T-helper 2 cell treated with Interferon-gamma antibody and Interleukin-4, amounts not matched to agents 5 μg/mL and 100 μg/mL, for 36 hours (primary cell): ENCODE measurements around the gene HCLS1.
"Not testable (repeated sequence)": the region's sequence is repeated elsewhere in the genome, so short reads cannot be mapped to it uniquely, and the experiment has no call there.

ENCODE experiments used
- DNase-seq: peaks from one replicate; pipeline ENCODE4 v3.0.0; 2021; ENCODE audit warnings: low spot score
- H3K27ac Mint-ChIP-seq: one replicate; pipeline ENCODE4 v1.8.0; 2021; ENCODE audit warnings: mild to moderate bottlenecking, mixed read lengths
- H3K27me3 Mint-ChIP-seq: one replicate; pipeline ENCODE4 v1.8.0; 2021; ENCODE audit warnings: low read depth, mixed read lengths
- H3K36me3 Mint-ChIP-seq: one replicate; pipeline ENCODE4 v1.8.0; 2021; ENCODE audit warnings: low read depth, mixed read lengths
- H3K4me1 Mint-ChIP-seq: one replicate; pipeline ENCODE4 v1.8.0; 2021; ENCODE audit warnings: low read depth, mixed read lengths
- H3K4me3 Mint-ChIP-seq: one replicate; pipeline ENCODE4 v1.8.0; 2022; ENCODE audit warnings: mild to moderate bottlenecking, moderate library complexity, mixed read lengths
- H3K9me3 Mint-ChIP-seq: one replicate; pipeline ENCODE4 v1.8.0; 2021; ENCODE audit warnings: mixed read lengths

Gene HCLS1

DNA sequence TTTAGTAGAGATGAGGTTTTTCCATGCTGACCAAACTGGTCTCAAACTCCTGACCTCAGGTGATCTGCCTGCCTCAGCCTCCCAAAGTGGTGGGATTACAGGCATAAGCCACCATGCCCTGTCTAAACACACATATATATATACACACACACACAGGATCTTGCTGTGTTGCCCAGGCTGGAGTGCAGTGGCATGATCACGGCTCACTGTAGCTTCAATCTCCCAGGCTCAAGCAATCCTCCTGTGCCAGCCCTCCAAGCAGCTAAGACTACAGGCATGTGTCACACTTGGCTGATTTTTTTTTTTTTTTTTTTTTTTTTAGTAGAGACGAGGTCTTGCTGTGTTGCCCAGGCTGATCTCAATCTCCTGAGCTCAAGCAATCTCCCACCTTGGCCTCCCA is 60.8 kb downstream of the HCLS1 start:
- not testable (repeated sequence) for H3K9me3 Mint-ChIP-seq

DNA sequence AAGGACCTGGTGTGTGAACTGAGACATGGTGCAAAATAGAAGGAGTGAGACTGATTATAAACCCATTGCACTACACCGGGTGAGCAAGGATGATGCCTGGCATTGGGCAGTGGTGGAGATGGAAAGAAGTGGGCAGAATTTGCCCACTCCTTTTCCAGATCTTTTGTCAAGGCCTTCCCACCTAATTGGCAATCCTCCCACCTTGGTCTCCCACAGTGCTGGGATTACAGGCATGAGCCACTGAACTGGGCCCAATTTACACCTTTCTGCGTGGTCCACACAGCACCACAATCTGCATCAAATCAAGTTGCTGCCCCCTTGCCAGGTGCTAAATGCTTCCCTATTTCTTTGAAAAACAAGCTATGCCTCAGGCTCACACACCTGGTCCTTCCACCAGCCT is 62.1 kb downstream of the HCLS1 start:
- no peak for DNase-seq
- Mint-ChIP-seq H3K27me3 (peaks cover 4% of the 10 kb centered on the region), H3K9me3 (no peaks in the 10 kb centered on the region), H3K4me3 (no peak overlapping the region), H3K4me1 (no peaks in the 10 kb centered on the region), H3K27ac (no peak overlapping the region), H3K36me3 (no peaks in the 10 kb centered on the region)

More for the DNA sequence above, 60.8 kb downstream of the HCLS1 start:
- not testable (repeated sequence) for H3K4me3 Mint-ChIP-seq, H3K27ac Mint-ChIP-seq, DNase-seq, H3K27me3 Mint-ChIP-seq, H3K36me3 Mint-ChIP-seq, H3K4me1 Mint-ChIP-seq

DNA sequence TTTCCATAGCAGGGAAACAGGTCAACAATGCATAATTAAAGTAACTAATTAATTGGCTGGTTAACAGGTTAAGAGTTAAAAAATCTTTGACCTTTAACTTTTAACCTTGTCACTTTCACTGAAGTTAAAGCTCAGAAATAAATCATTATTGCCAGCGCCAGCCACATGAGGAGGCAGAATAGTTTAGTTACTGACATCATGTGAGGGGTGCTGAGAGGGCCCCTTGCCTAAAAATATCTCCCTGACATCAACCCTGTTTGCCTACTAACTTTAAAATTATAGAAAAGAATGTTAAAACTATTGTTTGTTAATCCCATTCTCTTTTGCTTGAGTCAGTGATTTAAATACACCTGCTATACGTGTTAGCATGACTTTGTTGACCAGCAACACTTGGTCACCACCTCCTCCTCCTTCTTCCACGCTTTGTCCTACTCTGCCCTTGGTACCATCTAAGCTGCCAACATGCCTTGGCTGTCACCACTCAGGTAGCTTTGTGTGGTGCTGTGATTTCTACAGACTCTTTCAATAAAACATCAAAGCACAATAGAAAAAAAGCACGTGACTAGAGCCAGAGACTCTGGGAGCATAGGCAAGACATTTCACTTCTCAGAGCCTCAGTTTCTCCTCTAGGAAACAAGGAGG is 64.8 kb downstream of the HCLS1 start:
- DNase-seq: no peak
- no peaks in the 10 kb centered on the region for H3K4me1 Mint-ChIP-seq
- no peak overlapping the region for H3K4me3 Mint-ChIP-seq
- no peaks in the 10 kb centered on the region for H3K36me3 Mint-ChIP-seq
- no peaks in the 10 kb centered on the region for H3K9me3 Mint-ChIP-seq
- peaks cover 10% of the 10 kb centered on the region for H3K27me3 Mint-ChIP-seq
- no peak overlapping the region for H3K27ac Mint-ChIP-seq

DNA sequence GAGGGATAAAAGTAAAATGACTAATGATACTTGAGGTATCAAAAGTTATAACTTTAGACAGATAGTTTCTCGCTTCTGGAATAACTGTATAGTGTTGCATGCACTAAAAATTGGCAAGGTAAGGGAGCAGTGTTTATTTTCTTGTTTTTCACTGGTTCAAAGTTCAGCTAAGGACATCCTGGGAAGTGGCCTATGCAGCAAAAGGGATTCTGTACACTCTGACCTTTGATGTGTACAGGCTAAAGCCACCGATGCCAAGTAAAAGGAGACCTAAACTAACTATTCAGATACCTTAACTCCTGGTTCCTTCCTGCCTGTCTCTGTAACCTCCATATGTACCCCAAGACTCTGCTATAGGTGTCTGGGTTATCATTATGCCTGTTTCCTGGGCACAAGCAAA is 65.9 kb downstream of the HCLS1 start:
- H3K4me1 Mint-ChIP-seq: no peaks in the 10 kb centered on the region
- H3K27me3 Mint-ChIP-seq: peaks cover 14% of the 10 kb centered on the region
- H3K27ac Mint-ChIP-seq: no peak overlapping the region

DNA sequence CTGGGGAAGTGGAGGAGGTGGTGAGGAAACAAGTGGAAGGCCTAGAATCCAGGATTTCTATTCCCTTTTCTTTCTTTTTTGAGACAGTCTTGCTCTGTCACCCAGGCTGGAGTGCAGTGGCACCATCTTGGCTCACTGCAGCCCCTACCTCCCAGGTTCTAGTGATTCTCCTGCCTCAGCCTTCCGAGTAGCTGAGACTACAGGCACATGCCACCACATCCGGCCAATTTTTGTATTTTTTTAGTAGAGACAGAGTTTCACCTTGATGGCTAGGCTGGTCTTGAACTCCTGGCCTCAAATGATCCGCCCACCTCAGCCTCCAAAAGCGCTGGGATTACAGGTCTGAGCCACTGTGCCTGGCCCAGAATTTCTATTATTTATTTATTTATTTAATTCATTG is 66.9 kb downstream of the HCLS1 start:
- DNase-seq, H3K27ac Mint-ChIP-seq, H3K36me3 Mint-ChIP-seq, H3K4me3 Mint-ChIP-seq, H3K4me1 Mint-ChIP-seq, H3K9me3 Mint-ChIP-seq: not testable (repeated sequence)
- peaks cover 17% of the 10 kb centered on the region for H3K27me3 Mint-ChIP-seq

More for the DNA sequence above, 65.9 kb downstream of the HCLS1 start:
- no peak overlapping the region for H3K4me3 Mint-ChIP-seq
- H3K36me3 Mint-ChIP-seq: no peaks in the 10 kb centered on the region
- no peaks in the 10 kb centered on the region for H3K9me3 Mint-ChIP-seq
- DNase-seq: no peak

DNA sequence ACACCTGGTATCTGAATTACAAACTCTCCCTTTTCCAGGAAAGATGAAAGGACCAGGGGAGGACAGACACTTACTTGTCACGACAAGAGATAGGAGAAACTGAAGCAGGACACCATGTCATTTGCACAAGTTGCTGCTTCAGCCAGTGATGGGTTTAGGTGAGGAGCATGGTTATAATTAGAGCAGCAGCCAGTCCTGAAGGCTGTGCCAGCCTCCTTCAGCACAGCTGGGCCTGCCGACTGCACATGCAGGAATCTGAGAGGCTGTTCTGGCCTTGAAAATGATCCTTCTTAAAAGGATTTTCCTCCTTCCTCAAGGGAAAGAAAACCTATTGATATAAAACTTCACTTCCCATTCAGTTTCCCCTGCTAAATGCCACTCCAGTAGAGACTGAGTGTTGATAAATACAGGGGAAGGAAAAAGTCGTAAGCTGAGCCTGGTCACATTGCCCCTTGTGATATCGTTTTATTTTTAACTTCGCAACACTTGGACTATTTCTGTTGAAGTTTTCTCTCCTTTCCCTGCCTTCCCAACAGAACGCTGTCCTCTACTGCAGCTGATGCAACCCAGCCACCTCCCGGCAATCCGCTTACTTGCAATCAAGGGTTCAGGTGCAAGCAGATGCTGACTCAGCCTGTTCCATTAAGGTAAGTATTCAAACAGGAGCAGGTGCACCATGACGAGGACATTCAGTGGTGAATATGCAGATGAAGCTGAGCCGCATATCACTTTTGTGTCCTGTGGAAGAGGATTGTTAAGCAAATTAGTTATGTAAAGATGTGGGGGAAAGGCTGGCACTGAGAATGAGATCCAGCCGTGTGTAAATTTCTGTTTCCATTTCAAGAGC is 67.6 kb downstream of the HCLS1 start, which contains the start of gene FBXO40:
FBXO40 (plus strand) TSS at position 524 of the 847 bp plus-strand sequence. CDS start 27,197 bp downstream, outside the sequence.
- DNase-seq: no peak
- Mint-ChIP-seq H3K27me3 (peaks cover 17% of the 10 kb centered on the region), H3K9me3 (no peaks in the 10 kb centered on the region), H3K36me3 (no peaks in the 10 kb centered on the region), H3K4me1 (no peaks in the 10 kb centered on the region), H3K27ac (no peak within 1 kb of the TSS), H3K4me3 (no peak within 1 kb of the TSS)

DNA sequence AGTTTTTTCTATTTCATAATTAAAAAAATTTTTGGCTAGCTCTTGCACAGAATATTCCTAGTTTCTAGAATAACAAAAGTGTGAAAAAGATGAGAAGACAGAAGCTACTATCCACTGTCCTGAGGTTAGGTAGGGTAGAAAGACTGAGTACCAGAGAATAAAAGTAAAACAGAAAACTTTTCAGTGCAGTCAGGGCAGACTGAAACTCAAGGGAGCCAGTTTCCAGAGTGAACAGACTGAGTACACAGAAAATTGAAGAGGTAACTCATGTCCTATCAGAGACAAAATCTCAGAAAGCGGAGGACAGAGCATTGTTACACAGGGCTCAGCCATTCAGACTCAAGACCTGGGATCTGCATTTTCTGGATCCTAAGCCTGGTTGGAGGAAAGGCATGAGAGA is 76.3 kb downstream of the HCLS1 start:
- Mint-ChIP-seq H3K4me1 (no peaks in the 10 kb centered on the region), H3K4me3 (no peak overlapping the region), H3K36me3 (no peaks in the 10 kb centered on the region), H3K27ac (no peak overlapping the region), H3K9me3 (no peaks in the 10 kb centered on the region), H3K27me3 (peaks cover 25% of the 10 kb centered on the region)
- no peak for DNase-seq

DNA sequence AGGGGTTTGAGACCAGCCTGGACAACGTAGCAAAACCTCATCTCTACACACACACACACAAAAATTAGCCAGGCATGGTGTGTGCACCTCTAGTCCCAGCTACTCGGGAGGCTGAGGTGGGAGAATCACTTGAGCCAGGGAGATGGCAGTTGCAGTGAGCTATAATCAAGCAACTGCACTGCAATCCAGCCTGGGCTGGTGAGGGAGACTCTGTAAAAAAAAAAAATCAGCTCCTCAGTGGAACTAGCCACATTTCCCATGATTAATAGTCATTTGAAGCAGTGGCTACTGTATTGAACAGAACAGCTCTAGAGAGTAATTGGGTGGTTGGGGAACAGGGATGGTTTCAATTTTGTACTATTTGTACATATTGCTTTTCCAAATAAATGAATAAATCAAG is 79.0 kb downstream of the HCLS1 start:
- Mint-ChIP-seq H3K27ac (no peak overlapping the region), H3K36me3 (no peaks in the 10 kb centered on the region), H3K4me3 (no peak overlapping the region), H3K4me1 (no peaks in the 10 kb centered on the region), H3K9me3 (no peaks in the 10 kb centered on the region), H3K27me3 (peaks cover 27% of the 10 kb centered on the region)
- no peak for DNase-seq
